ENCODE data around the gene TACC2. TPM values are rescaled to one million over a fixed set of nuclear protein-coding genes. Genes with fewer than 3 reads are reported as not detected.

Gene TACC2
- total and polyA plus RNA-seq, 2 experiments from 2014 or later, result 30.8 to 35.9 TPM

DNA sequence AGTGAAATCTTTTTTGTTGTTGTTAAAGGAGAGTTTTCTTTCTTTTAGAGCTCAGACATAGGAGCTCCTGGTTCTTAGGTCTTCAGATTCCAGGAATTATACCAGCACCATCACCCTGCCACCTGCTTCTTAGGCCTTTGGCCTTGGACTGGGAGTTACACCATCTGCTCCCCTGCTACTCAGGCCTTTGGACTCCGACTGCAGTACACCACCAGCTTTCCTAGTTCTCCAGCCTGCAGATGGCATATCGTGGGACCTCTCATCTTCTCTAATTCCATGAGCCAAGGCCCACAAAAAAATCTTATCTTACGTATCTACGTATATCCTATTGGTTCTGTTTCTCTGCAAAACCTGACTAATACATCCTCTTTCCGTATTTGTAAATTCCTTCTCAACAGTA lies 5.1 kb upstream of the TACC2 start:
- Mint-ChIP-seq H3K27me3 (ENCODE audit: insufficient read depth, low read depth, poor library complexity) (peaks cover 3% of the 10 kb centered on the region), H3K27ac (no peak overlapping the region), H3K4me3 (no peak overlapping the region), H3K4me1 (peaks cover 3% of the 10 kb centered on the region; the same call in 1 of the 3 replicates), H3K36me3 (ENCODE audit: low read depth) (peaks cover 26% of the 10 kb centered on the region), H3K9me3 (peaks cover 30% of the 10 kb centered on the region)
- no peak overlapping the region for H3K4me2 ChIP-seq
- H3K9me2 ChIP-seq (ENCODE audit: insufficient read depth), result no peaks in the 10 kb centered on the region
- DNase-seq (ENCODE audit: low spot score), result no peak
- H3K4me1 ChIP-seq (ENCODE audit: insufficient read depth), result no peaks in the 10 kb centered on the region
- no peak overlapping the region for H3K27ac ChIP-seq (ENCODE audit: low read depth)
- no peak for ATAC-seq
- no peak overlapping the region for H3K4me3 ChIP-seq
- H3F3A ChIP-seq (replicated peaks; ENCODE audit: low read depth), result no peaks in the 10 kb centered on the region
- no peaks in the 10 kb centered on the region for H3K27me3 ChIP-seq (ENCODE audit: insufficient read depth)
- H2AFZ ChIP-seq, result no peak overlapping the region
- no peak for TF ChIP-seq ZNF331 (CRISPR knock-in tag; IDR thresholded peaks at IDR 0.05; ENCODE audit: low read depth)
- no peaks in the 10 kb centered on the region; the same call in 1 of the 2 replicates for H3K36me3 ChIP-seq (ENCODE audit: insufficient read depth)
- H4K20me1 ChIP-seq (replicated peaks; ENCODE audit: insufficient read depth), result no peaks in the 10 kb centered on the region
- no peaks in the 10 kb centered on the region for H3K79me2 ChIP-seq (replicated peaks; ENCODE audit: insufficient read depth)

- H3K4me3 Mint-ChIP-seq, result no peak overlapping the region
- Histone ChIP-seq H3K4me3 (no peak overlapping the region), H3K36me3 (ENCODE audit: insufficient read depth) (no peaks in the 10 kb centered on the region; the same call in 1 of the 2 replicates), H3F3A (replicated peaks; ENCODE audit: low read depth) (no peaks in the 10 kb centered on the region), H3K27me3 (ENCODE audit: insufficient read depth) (no peaks in the 10 kb centered on the region), H3K9me2 (ENCODE audit: insufficient read depth) (no peaks in the 10 kb centered on the region), H3K79me2 (replicated peaks; ENCODE audit: insufficient read depth) (no peaks in the 10 kb centered on the region), H2AFZ (no peak overlapping the region), H4K20me1 (replicated peaks; ENCODE audit: insufficient read depth) (no peaks in the 10 kb centered on the region), H3K4me2 (no peak overlapping the region), H3K4me1 (ENCODE audit: insufficient read depth) (no peaks in the 10 kb centered on the region), H3K27ac (ENCODE audit: low read depth) (no peak overlapping the region)
- H3K4me1 Mint-ChIP-seq, result peaks cover 3% of the 10 kb centered on the region; the same call in 1 of the 3 replicates
- H3K27ac Mint-ChIP-seq, result no peak overlapping the region
- no peak for ATAC-seq
- TF ChIP-seq POLR2AphosphoS5 (IDR thresholded peaks at IDR 0.05; ENCODE audit: low read depth) (no peak), ETS1 (IDR thresholded peaks at IDR 0.05) (no peak), ZNF462 (CRISPR knock-in tag; IDR thresholded peaks at IDR 0.05) (no peak), ZNF114 (CRISPR knock-in tag; IDR thresholded peaks at IDR 0.05) (no peak), JUNB (IDR thresholded peaks at IDR 0.05; ENCODE audit: unreplicated experiment) (no peak), ZNF331 (CRISPR knock-in tag; IDR thresholded peaks at IDR 0.05; ENCODE audit: low read depth) (no peak), CREB1 (CRISPR knock-in tag; IDR thresholded peaks at IDR 0.05; ENCODE audit: low read depth) (no peak), EZH2 (IDR thresholded peaks at IDR 0.05; ENCODE audit: low read depth, unreplicated experiment) (no peak), NANOG (IDR thresholded peaks at IDR 0.05; ENCODE audit: borderline replicate concordance) (no peak)
- TF ChIP-seq, protein P1, sequence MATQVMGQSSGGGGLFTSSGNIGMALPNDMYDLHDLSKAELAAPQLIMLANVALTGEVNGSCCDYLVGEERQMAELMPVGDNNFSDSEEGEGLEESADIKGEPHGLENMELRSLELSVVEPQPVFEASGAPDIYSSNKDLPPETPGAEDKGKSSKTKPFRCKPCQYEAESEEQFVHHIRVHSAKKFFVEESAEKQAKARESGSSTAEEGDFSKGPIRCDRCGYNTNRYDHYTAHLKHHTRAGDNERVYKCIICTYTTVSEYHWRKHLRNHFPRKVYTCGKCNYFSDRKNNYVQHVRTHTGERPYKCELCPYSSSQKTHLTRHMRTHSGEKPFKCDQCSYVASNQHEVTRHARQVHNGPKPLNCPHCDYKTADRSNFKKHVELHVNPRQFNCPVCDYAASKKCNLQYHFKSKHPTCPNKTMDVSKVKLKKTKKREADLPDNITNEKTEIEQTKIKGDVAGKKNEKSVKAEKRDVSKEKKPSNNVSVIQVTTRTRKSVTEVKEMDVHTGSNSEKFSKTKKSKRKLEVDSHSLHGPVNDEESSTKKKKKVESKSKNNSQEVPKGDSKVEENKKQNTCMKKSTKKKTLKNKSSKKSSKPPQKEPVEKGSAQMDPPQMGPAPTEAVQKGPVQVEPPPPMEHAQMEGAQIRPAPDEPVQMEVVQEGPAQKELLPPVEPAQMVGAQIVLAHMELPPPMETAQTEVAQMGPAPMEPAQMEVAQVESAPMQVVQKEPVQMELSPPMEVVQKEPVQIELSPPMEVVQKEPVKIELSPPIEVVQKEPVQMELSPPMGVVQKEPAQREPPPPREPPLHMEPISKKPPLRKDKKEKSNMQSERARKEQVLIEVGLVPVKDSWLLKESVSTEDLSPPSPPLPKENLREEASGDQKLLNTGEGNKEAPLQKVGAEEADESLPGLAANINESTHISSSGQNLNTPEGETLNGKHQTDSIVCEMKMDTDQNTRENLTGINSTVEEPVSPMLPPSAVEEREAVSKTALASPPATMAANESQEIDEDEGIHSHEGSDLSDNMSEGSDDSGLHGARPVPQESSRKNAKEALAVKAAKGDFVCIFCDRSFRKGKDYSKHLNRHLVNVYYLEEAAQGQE (IDR thresholded peaks at IDR 0.05; ENCODE audit: unreplicated experiment), result no peak
- peaks cover 28% of the 10 kb centered on the region for H3K9me3 Mint-ChIP-seq
- peaks cover 3% of the 10 kb centered on the region for H3K27me3 Mint-ChIP-seq (ENCODE audit: insufficient read depth, low read depth, poor library complexity)
- no peak for DNase-seq (ENCODE audit: low spot score)
- peaks cover 24% of the 10 kb centered on the region for H3K36me3 Mint-ChIP-seq (ENCODE audit: low read depth)
These were observed 4.5 kb upstream of the TACC2 start for GRCh38 chr10:121984463-121984862.
